BE2C (cell line): ENCODE data around the gene PPP1R12B.
"Not testable (repeated sequence)": the region's sequence is repeated elsewhere in the genome, so short reads cannot be mapped to it uniquely, and the experiment has no call there.

Source experiments
- DNase-seq: peaks from one replicate; pipeline ENCODE4 v3.0.0-alpha.2; 2020
- H3K27me3 ChIP-seq: fragments of 250-450 bp; sonication (Bioruptor Pico); 2 replicates; pipeline ENCODE4 v1.5.1; 2020; ENCODE audit warnings: mild to moderate bottlenecking
- H3K36me3 ChIP-seq: fragments of 250-450 bp; sonication (Bioruptor Pico); 2 replicates; pipeline ENCODE4 v1.5.1; 2020; ENCODE audit warnings: mild to moderate bottlenecking
- H3K4me1 ChIP-seq: fragments of 250-450 bp; sonication (Bioruptor Pico); 2 replicates; pipeline ENCODE4 v1.5.1; 2020
- H3K4me3 ChIP-seq: 2 replicates; pipeline ENCODE4 v1.5.1; 2011; ENCODE audit warnings: low read depth, low read length
- H3K9me3 ChIP-seq: fragments of 250-450 bp; sonication (Bioruptor Pico); 2 replicates; pipeline ENCODE4 v1.5.1; 2020
- CTCF ChIP-seq: IDR thresholded peaks from 2 replicates; pipeline ENCODE4 v1.5.1; 2012; ENCODE audit warnings: mild to moderate bottlenecking, low read depth, low read length

Gene PPP1R12B

GRCh38 chr1:202619505-202619904, 271.0 kb downstream of the PPP1R12B start:
- Histone ChIP-seq H3K4me3 (no peak overlapping the region), H3K9me3 (no peaks in the 10 kb centered on the region), H3K4me1 (peaks cover 14% of the 10 kb centered on the region), H3K36me3 (no peaks in the 10 kb centered on the region), H3K27me3 (no peaks in the 10 kb centered on the region)
- no peak for DNase-seq
- TF ChIP-seq CTCF, result no peak

- not testable (repeated sequence) for DNase-seq
Measured at GRCh38 chr1:202620036-202620435, 271.5 kb downstream of the PPP1R12B start.

GRCh38 chr1:202621446-202621845, 272.9 kb downstream of the PPP1R12B start:
- Histone ChIP-seq H3K4me1 (peaks cover 14% of the 10 kb centered on the region), H3K36me3 (no peaks in the 10 kb centered on the region), H3K27me3 (no peaks in the 10 kb centered on the region), H3K9me3 (no peaks in the 10 kb centered on the region), H3K4me3 (no peak overlapping the region)
- TF ChIP-seq CTCF, result no peak
- no peak for DNase-seq

More at GRCh38 chr1:202620036-202620435, 271.5 kb downstream of the PPP1R12B start:
- H3K9me3 ChIP-seq, H3K4me3 ChIP-seq, H3K36me3 ChIP-seq, H3K27me3 ChIP-seq: not testable (repeated sequence)
- H3K4me1 ChIP-seq, result peaks cover 14% of the 10 kb centered on the region

- Histone ChIP-seq H3K36me3 (no peaks in the 10 kb centered on the region), H3K4me1 (peaks cover 14% of the 10 kb centered on the region), H3K27me3 (no peaks in the 10 kb centered on the region), H3K9me3 (no peaks in the 10 kb centered on the region), H3K4me3 (no peak overlapping the region)
- no peak for TF ChIP-seq CTCF
- DNase-seq, result no peak
Measured at GRCh38 chr1:202622388-202622787, 273.9 kb downstream of the PPP1R12B start.

GRCh38 chr1:202623075-202623474, 274.6 kb downstream of the PPP1R12B start:
- H3K4me1 ChIP-seq, result peaks cover 14% of the 10 kb centered on the region
- TF ChIP-seq CTCF, result no peak
- no peaks in the 10 kb centered on the region for H3K36me3 ChIP-seq
- no peak overlapping the region for H3K4me3 ChIP-seq
- H3K27me3 ChIP-seq, result no peaks in the 10 kb centered on the region
- peak; percentile 86 for DNase-seq
- H3K9me3 ChIP-seq, result no peaks in the 10 kb centered on the region

GRCh38 chr1:202623476-202623875, 275.0 kb downstream of the PPP1R12B start:
- H3K4me1 ChIP-seq, result peaks cover 14% of the 10 kb centered on the region
- H3K4me3 ChIP-seq, H3K9me3 ChIP-seq, DNase-seq, H3K36me3 ChIP-seq, H3K27me3 ChIP-seq: not testable (repeated sequence)

- Histone ChIP-seq H3K4me3 (no peak overlapping the region), H3K36me3 (no peaks in the 10 kb centered on the region), H3K9me3 (no peaks in the 10 kb centered on the region), H3K4me1 (peaks cover 14% of the 10 kb centered on the region), H3K27me3 (no peaks in the 10 kb centered on the region)
- DNase-seq, result no peak
- no peak for TF ChIP-seq CTCF
Measured at GRCh38 chr1:202624088-202624780, 275.7 kb downstream of the PPP1R12B start.
